ENCODE measurements around the gene B4GALT5. TPM values are rescaled to one million over a fixed set of nuclear protein-coding genes. Genes with fewer than 3 reads are reported as not detected.
A peak's percentile ranks its signal among the peaks of the same experiment; 100 is the strongest.

Gene B4GALT5
- total RNA-seq, 1 experiment from 2014 or later = 77.0 TPM

DNA sequence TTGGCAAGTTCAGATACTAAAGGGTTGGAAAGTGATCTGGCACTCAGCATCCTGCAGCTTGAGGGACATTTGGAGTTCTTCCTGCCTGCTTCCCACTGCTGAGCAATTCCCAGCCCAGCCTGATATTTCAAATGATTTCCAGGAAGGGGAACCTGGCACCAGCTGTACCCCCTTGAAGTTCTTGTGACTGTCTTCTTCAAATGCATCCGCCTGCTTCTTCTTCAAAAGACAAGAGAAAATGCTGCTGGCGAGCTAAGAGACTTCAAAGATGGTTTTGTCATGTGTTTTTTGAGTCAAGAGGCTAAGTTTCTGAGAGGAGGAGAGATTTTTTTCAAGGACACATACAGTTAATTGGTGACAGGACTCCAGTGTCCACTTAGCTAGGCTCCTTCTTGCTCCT, 42.6 kb upstream of the B4GALT5 start:
- Histone ChIP-seq H3K9me3 (ENCODE audit: control insufficient read depth, low read depth, low read length) (no peaks in the 10 kb centered on the region), H4K91ac (ENCODE audit: insufficient read length, low read depth, low read length) (no peak overlapping the region), H3K4me1 (ENCODE audit: insufficient read depth, low read length) (peaks cover 5% of the 10 kb centered on the region; the same call in 1 of the 2 replicates), H2BK5ac (ENCODE audit: insufficient read length, low read length) (no peak overlapping the region), H3K14ac (ENCODE audit: insufficient read depth, low read length) (no peak overlapping the region), H3K4ac (ENCODE audit: low read depth, low read length) (no peak overlapping the region), H3K4me2 (ENCODE audit: insufficient read depth, insufficient read length, low read length) (no peak overlapping the region), H2BK15ac (ENCODE audit: low read depth, low read length) (no peak overlapping the region), H2BK20ac (ENCODE audit: low read depth, low read length, poor library complexity, severe bottlenecking) (no peak overlapping the region), H2AK5ac (ENCODE audit: insufficient read length, low read length) (no peak overlapping the region), H4K20me1 (ENCODE audit: control insufficient read depth, insufficient read depth, insufficient read length) (no peaks in the 10 kb centered on the region), H4K8ac (replicated peaks; ENCODE audit: insufficient read length, low read depth, low read length) (no peak overlapping the region), H3K79me2 (ENCODE audit: insufficient read depth, low read length) (no peaks in the 10 kb centered on the region), H2BK12ac (ENCODE audit: insufficient read length, low read depth, low read length) (no peak overlapping the region), H4K5ac (ENCODE audit: insufficient read length, low read depth, low read length) (no peak overlapping the region), H3K27me3 (ENCODE audit: insufficient read depth, low read length) (no peaks in the 10 kb centered on the region), H3K79me1 (ENCODE audit: insufficient read depth, low read depth, low read length, poor library complexity, severe bottlenecking) (no peaks in the 10 kb centered on the region), H3K18ac (ENCODE audit: insufficient read length, low read depth, low read length) (no peak overlapping the region), H3T11ph (ENCODE audit: low read length) (no peak overlapping the region), H3K56ac (ENCODE audit: insufficient read length, low read depth, low read length) (no peak overlapping the region), H3K27ac (ENCODE audit: insufficient read length, low read depth, low read length) (no peak overlapping the region), H3K23me2 (ENCODE audit: insufficient read length, low read depth, low read length, poor library complexity, severe bottlenecking) (no peaks in the 10 kb centered on the region), H3K23ac (ENCODE audit: insufficient read length, low read depth, low read length) (no peak overlapping the region), H3K9ac (ENCODE audit: extremely low read depth, insufficient read length, low read length) (no peak overlapping the region), H2BK120ac (ENCODE audit: low read depth, low read length, poor library complexity, severe bottlenecking) (no peak overlapping the region), H2AFZ (ENCODE audit: low read length) (no peak overlapping the region)
- WGBS (ENCODE audit: extremely low coverage, insufficient read length, low lambda C conversion rate) = no CpG with 5 or more reads among the region's 2 CpGs
- H3K4me1 Mint-ChIP-seq = peaks cover 19 to 24% of the 10 kb centered on the region in 2 experiments
- TF ChIP-seq, protein P1, sequence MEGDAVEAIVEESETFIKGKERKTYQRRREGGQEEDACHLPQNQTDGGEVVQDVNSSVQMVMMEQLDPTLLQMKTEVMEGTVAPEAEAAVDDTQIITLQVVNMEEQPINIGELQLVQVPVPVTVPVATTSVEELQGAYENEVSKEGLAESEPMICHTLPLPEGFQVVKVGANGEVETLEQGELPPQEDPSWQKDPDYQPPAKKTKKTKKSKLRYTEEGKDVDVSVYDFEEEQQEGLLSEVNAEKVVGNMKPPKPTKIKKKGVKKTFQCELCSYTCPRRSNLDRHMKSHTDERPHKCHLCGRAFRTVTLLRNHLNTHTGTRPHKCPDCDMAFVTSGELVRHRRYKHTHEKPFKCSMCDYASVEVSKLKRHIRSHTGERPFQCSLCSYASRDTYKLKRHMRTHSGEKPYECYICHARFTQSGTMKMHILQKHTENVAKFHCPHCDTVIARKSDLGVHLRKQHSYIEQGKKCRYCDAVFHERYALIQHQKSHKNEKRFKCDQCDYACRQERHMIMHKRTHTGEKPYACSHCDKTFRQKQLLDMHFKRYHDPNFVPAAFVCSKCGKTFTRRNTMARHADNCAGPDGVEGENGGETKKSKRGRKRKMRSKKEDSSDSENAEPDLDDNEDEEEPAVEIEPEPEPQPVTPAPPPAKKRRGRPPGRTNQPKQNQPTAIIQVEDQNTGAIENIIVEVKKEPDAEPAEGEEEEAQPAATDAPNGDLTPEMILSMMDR (conservative IDR thresholded peaks at IDR 0.05) = no peak
- DNase-seq = no peak
- peaks cover 2% of the 10 kb centered on the region; the same call in 1 of the 2 replicates for H3K27me3 Mint-ChIP-seq (ENCODE audit: low read depth)
- H3K9me3 Mint-ChIP-seq = peaks cover 0 to 4% of the 10 kb centered on the region in 2 experiments; a peak in 2 of 5 replicates
- no peaks in the 10 kb centered on the region for H3K36me3 Mint-ChIP-seq (ENCODE audit: insufficient read depth in 1 of 3, low read depth in 3 of 3)
- no peak overlapping the region for H3K4me3 Mint-ChIP-seq
- peak overlapping the region in 1 of 3 experiments; percentile 22; a peak in 1 of 7 replicates for H3K27ac Mint-ChIP-seq
